ENCODE data around the gene KCNT1. TPM values are rescaled to one million over a fixed set of nuclear protein-coding genes. Genes with fewer than 3 reads are reported as not detected.

Gene KCNT1
- polyA plus RNA-seq, 1 donor (not counting 4 experiments of a cell fraction or from before 2014, with no cell fraction given): not detected

DNA sequence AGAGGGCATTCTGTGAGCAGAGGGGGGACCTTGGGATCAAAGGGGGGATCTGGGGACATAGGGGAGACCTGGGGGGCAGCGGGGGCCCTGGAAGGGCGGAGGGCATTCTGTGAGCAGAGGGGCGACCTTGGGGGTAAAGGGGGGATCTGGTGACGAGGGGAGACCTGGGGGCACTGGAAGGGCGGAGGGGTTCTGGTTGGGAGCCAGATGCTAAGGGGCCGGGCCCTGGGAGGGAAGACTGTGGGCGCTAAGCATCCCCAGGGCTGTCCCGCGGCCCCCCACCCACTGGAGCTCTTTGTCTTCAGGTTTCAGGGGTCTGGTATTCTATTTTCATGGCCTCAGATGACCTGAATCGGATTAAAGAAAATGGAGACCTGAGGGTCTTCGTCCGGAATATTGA, 38.1 kb upstream of the KCNT1 start:
- no peak overlapping the region for H3K27ac ChIP-seq (ENCODE audit: control insufficient read depth, insufficient read depth, low read length)
- H2AFZ ChIP-seq (ENCODE audit: control insufficient read depth, low read length): no peak overlapping the region
- FAIRE-seq (no peak), DNase-seq (ENCODE audit: low read depth, low spot score) (no peak)
- TF ChIP-seq, protein P1, sequence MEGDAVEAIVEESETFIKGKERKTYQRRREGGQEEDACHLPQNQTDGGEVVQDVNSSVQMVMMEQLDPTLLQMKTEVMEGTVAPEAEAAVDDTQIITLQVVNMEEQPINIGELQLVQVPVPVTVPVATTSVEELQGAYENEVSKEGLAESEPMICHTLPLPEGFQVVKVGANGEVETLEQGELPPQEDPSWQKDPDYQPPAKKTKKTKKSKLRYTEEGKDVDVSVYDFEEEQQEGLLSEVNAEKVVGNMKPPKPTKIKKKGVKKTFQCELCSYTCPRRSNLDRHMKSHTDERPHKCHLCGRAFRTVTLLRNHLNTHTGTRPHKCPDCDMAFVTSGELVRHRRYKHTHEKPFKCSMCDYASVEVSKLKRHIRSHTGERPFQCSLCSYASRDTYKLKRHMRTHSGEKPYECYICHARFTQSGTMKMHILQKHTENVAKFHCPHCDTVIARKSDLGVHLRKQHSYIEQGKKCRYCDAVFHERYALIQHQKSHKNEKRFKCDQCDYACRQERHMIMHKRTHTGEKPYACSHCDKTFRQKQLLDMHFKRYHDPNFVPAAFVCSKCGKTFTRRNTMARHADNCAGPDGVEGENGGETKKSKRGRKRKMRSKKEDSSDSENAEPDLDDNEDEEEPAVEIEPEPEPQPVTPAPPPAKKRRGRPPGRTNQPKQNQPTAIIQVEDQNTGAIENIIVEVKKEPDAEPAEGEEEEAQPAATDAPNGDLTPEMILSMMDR (optimal IDR thresholded peaks at IDR 0.05 in 1 of 3, IDR thresholded peaks at IDR 0.05 in 1 of 3, conservative IDR thresholded peaks at IDR 0.05 in 1 of 3; ENCODE audit: extremely low read depth in 1 of 3, insufficient read depth in 2 of 3, low read length in 3 of 3): no peak
- no peak for TF ChIP-seq EZH2 (IDR thresholded peaks at IDR 0.05; ENCODE audit: low read length)
- dilution Hi-C loops (cut with MboI; ENCODE audit: extremely low pct_ligation_motif_present, low sequenced_read_pairs): no loop called here
- H3K79me2 ChIP-seq (ENCODE audit: control insufficient read depth, insufficient read depth, low read length): no peaks in the 10 kb centered on the region
- no peak overlapping the region for H3K9ac ChIP-seq (ENCODE audit: control insufficient read depth, extremely low read depth, insufficient read depth, low read length)
- H3K36me3 ChIP-seq (ENCODE audit: control insufficient read depth in 2 of 2, extremely low read depth in 1 of 2, insufficient read depth in 2 of 2, low read length in 2 of 2): no peaks in the 10 kb centered on the region
- no peak overlapping the region for H3K4me2 ChIP-seq (ENCODE audit: control insufficient read depth, extremely low read depth, insufficient read depth, low read depth, low read length)
- no peaks in the 10 kb centered on the region for H4K20me1 ChIP-seq (ENCODE audit: control insufficient read depth, extremely low read depth, insufficient read depth, low read length)
- H3K9me3 ChIP-seq (ENCODE audit: control insufficient read depth, low read depth, low read length): no peaks in the 10 kb centered on the region
- no peak overlapping the region for H3K4me3 ChIP-seq (ENCODE audit: control insufficient read depth in 2 of 3, extremely low read depth in 1 of 3, insufficient read depth in 2 of 3, low read depth in 1 of 3, low read length in 3 of 3)
- no peaks in the 10 kb centered on the region for H3K9me1 ChIP-seq (ENCODE audit: control insufficient read depth, extremely low read depth, insufficient read depth, low read length)
- no peaks in the 10 kb centered on the region for H3K4me1 ChIP-seq (ENCODE audit: control insufficient read depth, extremely low read depth, insufficient read depth, low read length)
- no peaks in the 10 kb centered on the region for H3K27me3 ChIP-seq (ENCODE audit: control insufficient read depth, extremely low read depth, insufficient read depth, low read length)

DNA sequence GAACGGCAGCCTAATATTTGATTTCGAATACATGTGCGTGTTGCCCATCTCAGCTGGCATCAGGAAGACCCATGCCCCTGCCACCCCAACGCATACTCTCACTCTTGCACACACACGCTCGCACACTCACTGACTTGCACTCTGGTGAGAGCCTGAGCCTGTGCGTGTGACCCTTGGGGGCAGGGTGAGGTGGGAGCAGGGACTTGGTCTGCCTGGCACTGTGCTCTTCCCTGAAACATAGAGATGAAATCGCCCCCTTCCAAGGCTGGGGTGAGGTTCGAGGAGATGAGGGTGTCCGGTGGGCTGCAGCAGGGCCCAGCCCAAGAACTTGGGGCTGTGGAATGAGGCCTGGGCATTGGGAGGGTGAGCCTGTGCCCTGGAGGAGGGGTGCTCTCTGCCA, 37.7 kb upstream of the KCNT1 start:
- no peak for FAIRE-seq
- H3K27me3 ChIP-seq (ENCODE audit: control insufficient read depth, extremely low read depth, insufficient read depth, low read length): no peaks in the 10 kb centered on the region
- H3K36me3 ChIP-seq (ENCODE audit: control insufficient read depth in 2 of 2, extremely low read depth in 1 of 2, insufficient read depth in 2 of 2, low read length in 2 of 2): no peaks in the 10 kb centered on the region
- no peak overlapping the region for H3K9ac ChIP-seq (ENCODE audit: control insufficient read depth, extremely low read depth, insufficient read depth, low read length)
- no peak overlapping the region for H3K27ac ChIP-seq (ENCODE audit: control insufficient read depth, insufficient read depth, low read length)
- H3K4me2 ChIP-seq (ENCODE audit: control insufficient read depth, extremely low read depth, insufficient read depth, low read depth, low read length): no peak overlapping the region
- H3K4me3 ChIP-seq (ENCODE audit: control insufficient read depth in 2 of 3, extremely low read depth in 1 of 3, insufficient read depth in 2 of 3, low read depth in 1 of 3, low read length in 3 of 3): no peak overlapping the region
- DNase-seq (ENCODE audit: low read depth, low spot score): no peak
- dilution Hi-C loops (cut with MboI; ENCODE audit: extremely low pct_ligation_motif_present, low sequenced_read_pairs): no loop called here
- TF ChIP-seq EZH2 (IDR thresholded peaks at IDR 0.05; ENCODE audit: low read length): no peak
- TF ChIP-seq, protein P1 (optimal IDR thresholded peaks at IDR 0.05 in 1 of 3, IDR thresholded peaks at IDR 0.05 in 1 of 3, conservative IDR thresholded peaks at IDR 0.05 in 1 of 3; ENCODE audit: extremely low read depth in 1 of 3, insufficient read depth in 2 of 3, low read length in 3 of 3): no peak
- H3K4me1 ChIP-seq (ENCODE audit: control insufficient read depth, extremely low read depth, insufficient read depth, low read length): no peaks in the 10 kb centered on the region
- H4K20me1 ChIP-seq (ENCODE audit: control insufficient read depth, extremely low read depth, insufficient read depth, low read length): no peaks in the 10 kb centered on the region
- no peaks in the 10 kb centered on the region for H3K79me2 ChIP-seq (ENCODE audit: control insufficient read depth, insufficient read depth, low read length)
- H3K9me1 ChIP-seq (ENCODE audit: control insufficient read depth, extremely low read depth, insufficient read depth, low read length): no peaks in the 10 kb centered on the region
- no peaks in the 10 kb centered on the region for H3K9me3 ChIP-seq (ENCODE audit: control insufficient read depth, low read depth, low read length)
- no peak overlapping the region for H2AFZ ChIP-seq (ENCODE audit: control insufficient read depth, low read length)

All from keratinocyte (primary cell).